CMK (cell line): ENCODE data around the gene LMOD3.

Experiments used
- DNase-seq: peaks from one replicate; pipeline ENCODE4 v3.0.0-alpha.2; 2010; ENCODE audit warnings: low read depth

Gene LMOD3

GRCh38 chr3:69058180-69058946, 64.0 kb downstream of the LMOD3 start:
- DNase-seq: no peak
